Dermis blood vessel endothelial cell (primary cell): ENCODE results near the gene SELENON. TPM values are rescaled to one million over a fixed set of nuclear protein-coding genes. Genes with fewer than 3 reads are reported as not detected.

ENCODE experiments used
- DNase-seq: peaks from one replicate; pipeline ENCODE4 v3.0.0; 2010
- total RNA-seq: library from RNA; depleted of rRNA; stranded (reverse); fragments of >200 nt; gene quantifications from 2 replicates; pipeline ENCODE4 v1.2.3, GENCODE V29; 2014

Gene SELENON
- total RNA-seq, 1 donor from 2014 or later, result 34.7 TPM

DNA sequence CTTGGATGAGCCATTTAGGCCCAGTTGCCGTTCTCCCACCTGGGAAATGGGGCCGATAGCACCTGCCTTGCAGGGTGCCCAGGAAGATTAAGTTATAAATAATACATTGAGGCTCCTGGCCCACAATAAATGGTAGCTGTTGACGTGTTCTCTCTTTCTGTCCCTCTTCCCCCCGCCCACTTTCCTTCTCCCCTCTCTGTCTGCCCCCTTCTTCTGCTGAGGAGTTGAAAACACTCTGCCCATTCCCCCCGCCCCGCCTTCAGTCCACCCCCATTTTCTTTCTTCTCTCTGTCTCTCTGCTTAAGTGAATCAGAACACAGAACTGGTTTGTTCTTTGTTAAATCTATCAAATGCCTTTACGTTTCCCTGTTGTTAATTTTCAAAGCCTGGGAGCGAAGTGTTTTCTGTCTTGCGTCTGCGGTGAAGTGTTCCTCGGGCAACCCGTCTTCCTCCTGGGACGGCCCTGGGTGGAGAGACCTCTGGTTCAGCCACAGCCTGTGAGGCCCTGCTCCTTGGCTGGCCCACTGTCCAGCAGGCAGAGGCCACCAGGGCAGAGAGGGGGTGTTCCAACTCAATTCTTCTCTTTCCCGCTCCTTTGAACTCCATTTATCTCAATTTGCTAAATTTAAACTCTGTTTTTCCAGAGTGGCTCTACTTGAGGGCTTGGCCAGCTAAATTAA lies 29.3 kb upstream of the SELENON start:
- no peak for DNase-seq

DNA sequence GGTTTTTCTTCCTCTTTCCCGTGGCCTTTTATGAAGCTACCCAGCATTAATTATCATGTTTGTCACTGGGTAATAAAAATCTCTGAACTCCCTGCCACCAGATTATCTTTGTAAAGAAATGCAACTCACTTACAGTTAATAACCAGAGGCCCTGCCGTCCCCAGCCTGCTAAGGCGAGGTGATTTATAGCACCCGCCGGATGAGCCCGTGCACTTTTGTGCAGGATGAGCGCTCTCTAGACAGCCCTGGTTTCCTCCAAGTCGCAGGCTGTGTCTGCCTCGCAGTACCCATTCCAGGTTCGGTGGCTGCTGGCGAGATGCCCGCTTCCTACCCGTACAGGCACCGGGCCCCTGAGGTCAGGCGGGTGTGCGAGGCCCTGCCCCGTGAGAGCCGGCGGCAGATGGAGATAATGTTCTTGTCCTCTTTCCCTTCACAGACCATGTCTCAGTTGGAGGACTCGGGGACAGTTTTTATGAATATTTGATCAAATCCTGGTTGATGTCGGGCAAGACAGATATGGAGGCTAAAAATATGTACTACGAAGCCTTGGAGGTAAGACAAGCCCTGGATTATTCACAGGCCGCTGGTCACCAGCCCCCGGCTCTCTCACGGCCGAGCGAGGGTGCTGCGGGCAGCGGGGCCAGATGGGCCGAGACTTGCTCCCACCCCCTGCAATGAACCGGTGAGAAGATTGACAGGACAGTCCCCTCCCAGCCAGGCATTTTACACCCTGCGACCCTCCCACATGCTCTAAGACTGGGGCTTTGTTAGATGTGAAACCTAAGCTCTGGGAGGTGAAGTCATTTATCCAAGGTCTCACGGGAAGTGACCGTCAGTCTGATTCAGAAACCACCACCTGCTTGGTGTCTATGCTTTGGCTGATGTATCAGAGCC lies 28.5 kb upstream of the SELENON start:
- DNase-seq, result no peak

DNA sequence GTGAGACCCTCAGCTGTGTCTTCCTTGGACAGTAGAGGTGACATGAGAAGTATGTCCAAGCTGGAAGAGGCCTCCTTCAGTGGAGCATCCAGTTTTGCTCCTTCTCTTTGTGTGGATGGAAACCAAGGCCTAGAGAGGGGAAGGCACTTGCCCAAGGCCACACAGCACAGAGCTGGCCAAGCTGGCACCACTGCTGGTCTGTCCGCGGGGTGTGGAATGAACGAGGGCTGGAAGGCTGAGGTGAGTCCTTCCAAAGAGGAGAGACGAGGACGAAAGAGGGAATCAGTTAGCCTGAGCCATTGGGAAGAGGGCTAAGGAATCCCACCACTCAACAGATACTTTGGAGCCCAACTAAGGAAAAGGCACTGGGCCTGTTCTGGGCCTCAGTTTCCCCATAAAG lies 27.8 kb upstream of the SELENON start:
- no peak for DNase-seq

DNA sequence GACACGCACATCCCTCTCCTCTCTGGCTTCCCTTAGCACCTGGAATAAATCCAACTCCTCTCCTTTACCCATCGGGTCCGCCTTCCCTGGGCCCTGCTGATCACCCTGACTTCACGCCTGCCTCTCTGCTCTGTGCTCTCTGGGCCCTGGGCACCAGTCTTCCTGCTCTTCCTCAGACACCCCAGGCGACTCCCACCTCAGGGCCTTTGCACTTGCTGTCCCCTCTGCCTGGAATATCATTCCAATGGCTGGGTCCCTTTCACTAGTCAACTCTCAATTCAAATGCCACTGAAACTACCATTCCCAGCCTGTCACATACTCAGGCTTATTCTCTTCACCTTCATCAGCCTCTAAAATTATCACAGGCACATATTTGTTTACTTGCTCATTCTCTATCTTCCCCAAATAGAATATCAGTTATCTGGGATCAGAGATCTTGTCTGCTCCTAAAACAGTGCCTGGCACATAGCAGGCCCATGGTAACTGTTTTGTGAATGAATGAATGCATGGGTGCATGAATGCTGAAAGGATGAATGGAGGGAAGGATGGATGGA lies 27.2 kb upstream of the SELENON start:
- DNase-seq, result no peak

DNA sequence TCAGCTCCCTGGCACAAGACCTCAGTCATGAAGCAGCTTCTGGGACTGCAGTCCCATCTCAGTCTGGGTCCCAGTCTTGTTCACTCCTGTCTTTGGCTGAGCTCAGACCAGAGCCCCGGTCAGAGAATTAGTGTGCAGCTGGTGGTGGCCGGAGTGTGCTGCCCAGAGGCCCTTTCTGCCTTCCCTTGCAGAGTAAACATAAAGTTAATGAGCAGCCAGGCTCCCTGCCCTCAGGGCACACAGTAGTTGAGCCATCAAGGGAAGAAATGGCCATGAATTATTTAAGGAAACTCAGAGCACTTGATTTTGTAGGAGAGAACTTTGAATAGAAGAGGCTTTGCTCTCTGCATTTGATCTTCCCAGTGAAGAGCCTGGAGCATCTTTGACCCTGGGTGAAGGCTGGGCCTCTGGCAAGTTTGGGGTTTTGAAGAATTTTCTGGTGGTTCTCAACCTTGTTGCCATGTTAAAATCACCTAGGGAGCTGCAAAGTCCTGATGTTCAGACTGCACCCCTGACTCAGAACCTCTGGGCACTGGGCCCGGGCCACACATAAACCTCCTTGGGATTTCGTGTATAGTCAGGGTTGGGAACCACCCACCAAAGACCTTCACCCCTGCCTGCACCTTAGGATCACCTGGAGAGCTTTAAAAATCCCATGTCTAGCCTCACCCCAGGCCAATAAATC lies 26.4 kb upstream of the SELENON start:
- no peak for DNase-seq

DNA sequence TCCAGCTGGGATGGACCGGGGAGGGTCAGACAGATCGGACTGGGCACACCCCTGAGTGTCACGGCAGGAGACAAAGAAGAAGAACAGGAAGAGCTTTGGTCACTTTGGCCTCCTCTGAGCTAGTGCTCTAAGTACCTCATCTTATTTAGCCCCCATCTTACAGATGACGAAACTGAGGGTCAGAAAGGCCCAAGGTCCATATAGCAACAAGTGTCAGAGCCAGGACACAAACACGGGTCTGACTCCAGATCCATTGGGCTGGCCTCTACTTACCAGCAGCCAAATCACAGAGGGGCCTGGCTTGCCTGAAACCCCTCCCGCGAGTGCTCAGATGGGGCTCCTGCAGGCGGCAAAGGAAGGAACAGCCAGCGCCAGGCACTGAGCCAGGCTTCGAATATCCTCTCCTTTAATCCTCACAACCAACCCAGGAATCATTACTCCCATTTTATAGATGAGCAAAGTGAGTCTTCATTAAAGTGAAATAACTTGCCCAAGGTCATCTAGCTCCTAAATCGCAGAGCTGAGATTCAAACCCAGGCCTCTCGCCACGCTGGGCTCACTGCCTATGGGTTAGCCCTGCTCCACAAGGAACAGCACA lies 25.7 kb upstream of the SELENON start:
- DNase-seq, result no peak

DNA sequence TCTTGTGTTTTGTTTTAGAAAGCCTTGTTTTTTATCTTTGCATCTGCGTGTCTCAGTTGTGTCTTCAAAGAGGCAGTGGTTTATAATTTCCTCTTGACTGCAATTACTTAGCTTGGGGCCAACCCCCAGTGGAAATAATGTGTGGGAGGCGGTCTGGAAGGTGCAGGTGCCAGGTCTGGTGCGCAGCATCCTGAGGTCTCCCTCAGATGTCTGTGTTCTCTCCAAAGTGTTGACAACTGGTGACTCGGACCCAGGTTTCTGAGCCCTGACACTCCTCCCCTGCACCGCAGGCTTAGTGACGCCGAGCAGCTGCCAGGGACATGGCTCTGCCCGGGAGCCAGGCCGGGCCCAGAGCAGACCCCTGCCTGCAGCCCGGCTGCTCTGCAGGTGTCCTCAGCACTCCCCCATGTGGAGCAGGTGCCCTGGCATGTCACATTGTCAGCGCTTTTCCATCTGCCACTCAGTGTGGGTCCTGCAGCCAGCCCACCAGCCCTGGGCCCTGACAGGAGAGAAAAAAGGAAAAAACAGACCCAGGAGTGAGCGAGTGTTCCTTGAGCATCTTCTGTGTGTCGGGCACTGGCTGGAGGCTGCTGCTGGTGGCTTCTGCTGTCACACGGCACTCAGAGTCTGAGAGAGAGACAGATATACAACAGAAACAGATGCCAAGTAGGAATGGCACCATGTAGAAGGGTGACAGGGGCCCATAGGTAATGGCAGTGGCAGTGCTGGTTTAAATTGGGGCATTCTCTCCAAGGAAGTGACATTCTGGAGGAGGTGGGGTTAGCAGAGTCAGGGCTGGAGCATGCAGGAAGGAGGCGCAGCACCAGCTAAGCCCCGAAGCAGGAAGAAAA lies 24.8 kb upstream of the SELENON start:
- DNase-seq, result no peak

DNA sequence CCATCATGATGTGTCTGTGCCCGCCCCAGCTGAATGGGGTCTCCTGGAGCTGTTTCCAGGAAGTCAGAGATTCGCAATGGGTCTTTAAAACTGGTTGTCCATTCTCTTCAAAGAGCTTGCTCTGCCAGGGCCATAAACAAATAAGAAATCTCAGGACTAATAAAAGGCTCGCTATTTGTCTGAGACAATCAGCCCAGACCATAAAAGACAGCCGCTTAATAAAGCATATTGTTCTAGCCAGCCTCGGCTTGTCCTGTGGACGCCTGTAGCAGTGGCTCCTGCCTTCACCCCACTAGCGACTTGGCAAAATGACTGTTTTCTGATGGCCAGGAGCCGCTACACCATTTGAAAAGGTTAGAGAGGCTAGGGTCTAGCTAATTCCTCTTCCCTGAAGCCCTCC lies 20.6 kb upstream of the SELENON start:
- no peak for DNase-seq

DNA sequence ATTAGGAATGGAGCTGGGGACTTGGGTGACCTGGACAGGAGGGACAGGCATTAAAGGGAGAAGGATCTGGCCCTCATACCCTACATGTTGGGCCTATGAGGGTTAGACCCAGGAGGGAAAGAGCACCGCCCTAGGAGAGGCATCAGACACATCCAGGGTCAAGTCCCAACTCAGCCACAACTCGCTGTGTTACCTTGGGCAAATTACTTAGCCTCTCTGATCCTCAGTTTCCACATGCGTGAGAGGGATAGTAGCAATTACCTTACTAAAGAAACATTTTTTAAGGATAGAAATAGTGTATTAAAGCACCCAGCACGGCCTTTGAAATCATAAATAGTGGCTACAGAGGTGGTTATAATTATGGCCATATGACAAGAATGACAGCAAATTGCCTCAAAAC lies 20.1 kb upstream of the SELENON start:
- DNase-seq, result no peak

DNA sequence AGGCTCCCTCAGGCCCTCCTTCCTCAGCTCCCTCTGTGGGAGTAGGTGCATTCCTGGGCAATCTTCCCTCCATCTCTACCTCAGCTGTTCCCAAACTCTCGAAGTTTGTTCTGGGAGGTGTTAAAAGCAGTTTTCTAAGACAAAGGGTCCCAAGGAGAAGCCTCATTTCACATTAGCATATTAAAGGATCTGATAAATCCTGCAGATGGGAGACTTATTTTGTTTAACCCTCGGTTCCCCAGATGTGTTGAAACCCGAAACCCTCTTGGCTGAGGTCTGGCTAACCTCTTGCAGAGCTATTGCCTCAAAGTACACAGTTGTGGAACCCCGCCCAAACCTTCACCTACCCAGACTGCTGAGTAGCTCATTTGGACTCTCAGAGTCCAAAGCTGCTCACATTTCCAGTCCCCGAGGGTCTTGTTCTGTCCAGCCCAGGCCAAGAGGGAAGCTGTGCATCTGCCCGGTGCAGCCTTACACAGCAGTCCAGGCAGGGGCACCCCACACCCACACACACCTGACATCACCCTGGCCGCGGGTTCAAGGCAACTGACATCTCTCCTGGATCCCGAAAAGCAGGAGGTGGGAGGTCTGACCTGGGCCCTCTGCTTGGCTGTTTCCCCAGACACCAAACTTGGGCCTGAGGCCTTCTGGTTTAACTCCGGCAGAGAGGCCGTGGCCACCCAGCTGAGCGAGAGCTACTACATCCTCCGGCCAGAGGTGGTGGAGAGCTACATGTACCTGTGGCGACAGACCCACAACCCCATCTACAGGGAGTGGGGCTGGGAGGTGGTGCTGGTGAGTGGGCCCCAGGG lies 19.5 kb upstream of the SELENON start:
- DNase-seq, result no peak

DNA sequence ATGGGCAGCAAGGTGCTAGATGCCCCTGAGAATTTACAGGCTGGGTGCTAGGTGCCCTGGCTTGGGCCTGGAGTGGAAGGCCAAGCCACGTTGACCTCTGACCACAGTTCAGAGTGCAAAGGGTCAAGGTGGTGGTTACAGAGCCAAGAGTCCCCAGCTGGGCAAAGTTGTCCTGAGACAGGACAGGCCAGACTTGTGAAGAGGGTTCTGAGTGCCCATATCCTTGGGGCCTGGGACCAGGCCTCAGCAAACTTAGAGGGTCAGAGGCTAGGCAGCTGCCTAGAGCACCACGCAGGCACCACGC lies 18.9 kb upstream of the SELENON start:
- no peak for DNase-seq

DNA sequence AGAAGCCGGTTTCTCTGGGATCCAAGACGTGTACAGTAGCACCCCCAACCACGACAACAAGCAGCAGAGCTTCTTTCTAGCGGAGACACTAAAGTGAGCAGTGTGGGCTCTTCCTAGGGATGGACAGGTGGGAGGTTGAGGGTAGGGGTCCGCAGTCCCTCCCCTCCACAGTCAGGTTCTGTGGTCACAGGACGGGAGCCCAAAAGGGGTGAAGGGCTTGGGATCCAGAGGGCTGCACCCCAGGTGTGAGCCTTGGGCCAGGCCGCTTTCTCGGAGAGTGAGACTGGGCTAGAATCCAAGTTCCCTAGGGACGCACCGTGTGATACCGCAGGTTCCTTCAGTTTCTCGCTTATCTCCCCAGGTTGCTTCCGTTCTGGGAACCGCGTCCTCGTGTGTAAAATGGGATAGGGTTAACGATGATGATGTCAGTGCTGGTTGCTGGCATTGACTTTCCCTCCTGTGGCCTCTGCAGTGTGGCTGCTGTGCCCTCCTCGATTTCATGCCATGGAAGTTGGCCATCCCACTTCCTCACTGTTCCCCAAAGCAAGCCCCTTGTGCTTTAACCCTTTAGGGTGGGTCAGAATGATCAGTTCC lies 17.3 kb upstream of the SELENON start:
- DNase-seq, result no peak

DNA sequence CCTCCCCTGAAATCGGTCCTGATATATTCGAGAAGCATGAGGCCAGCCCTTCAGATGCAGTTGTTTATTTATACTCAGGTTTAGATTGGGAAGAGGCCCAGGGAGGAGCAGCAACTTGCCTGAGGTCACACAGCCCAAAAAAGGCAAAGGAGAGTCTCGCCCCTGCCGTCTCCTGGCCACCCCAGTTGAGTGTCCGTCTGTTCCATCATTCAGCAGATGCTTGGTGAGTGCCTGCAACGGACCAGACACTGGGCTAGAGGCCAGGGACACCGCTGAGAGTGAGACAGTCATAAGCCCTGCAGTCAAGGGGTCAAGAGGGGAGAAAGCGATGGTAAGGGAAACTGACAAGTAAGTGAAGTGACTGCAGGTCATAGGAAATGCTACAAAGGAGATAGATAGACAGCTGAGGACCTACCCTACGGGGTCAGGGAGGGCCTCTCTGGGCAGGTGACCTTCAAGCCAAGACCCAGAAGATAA lies 15.4 kb upstream of the SELENON start:
- DNase-seq, result no peak

DNA sequence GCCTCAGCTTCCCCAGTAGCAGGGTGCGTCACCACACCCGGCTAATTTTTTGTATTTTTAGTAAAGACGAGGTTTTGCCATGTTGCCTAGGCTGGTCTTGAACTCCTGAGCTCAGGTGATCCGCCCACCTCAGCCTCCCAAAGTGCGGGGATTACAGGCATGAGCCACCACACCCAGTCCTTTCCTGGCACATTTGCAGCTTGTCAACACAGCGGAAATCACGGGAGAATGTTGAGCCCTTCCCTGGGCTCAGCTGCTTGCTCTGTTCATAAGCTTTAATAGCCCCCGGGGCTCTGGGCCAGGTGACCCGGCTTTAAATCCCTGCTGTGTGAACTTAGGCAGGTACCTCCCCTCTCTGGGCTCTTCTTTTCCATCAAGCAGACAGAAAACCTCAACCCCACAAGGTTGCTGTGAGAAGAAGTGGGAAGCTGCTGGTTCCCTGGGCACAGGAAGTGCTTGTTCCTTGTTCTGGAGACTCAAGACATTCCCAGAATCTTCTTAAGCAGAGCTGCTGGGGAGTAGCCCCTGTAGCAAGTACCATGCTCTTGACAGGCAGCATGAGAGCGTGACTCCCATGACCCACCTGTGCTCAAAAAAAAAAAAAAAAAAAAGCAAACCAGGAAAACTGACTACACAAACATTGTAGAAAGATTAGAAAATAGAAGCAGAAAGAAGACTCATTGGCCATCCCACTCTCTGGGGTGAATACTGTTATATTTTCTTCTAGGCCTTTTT lies 14.5 kb upstream of the SELENON start:
- no peak for DNase-seq

DNA sequence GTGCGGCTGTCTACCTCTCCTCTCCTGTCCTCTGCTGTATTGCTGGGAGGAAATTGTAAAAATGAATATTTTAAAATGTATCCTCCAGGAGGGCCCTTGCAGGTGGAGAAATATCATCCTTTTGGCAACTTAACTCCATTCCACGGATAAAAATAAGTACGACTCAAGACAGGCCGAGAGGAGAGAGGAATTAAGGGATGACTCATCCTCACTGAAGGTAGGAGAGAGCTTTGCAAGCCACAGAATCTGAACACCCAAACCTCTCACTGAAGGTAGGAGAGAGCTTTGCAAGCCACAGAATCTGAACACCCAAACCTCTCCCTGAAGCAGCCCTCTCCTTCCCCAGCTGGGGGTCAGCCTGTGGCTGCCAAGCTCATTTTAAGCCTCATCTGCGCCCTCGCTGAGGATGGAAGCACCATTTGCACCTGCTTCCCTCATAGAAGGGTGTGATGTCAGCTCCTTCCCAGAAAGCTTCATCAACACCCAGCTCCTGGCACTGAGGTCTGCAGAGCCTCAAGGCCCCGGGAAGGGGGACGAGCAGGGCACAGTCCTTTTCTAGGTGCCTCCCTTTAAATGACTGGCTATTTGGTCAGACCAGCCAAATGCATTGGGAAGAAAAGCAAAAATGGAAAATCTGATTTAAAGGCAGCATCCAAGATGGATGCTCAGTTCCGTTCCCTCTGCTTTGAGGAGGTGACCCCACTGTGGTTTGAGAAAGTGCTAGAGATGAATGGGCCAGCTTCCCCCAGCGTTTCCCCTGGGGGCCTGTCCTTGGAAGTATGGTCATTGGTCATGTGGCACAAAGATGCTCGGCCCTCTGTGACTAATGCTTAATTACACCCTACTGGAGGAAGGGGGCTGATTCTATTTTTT lies 12.9 kb upstream of the SELENON start:
- DNase-seq, result no peak

DNA sequence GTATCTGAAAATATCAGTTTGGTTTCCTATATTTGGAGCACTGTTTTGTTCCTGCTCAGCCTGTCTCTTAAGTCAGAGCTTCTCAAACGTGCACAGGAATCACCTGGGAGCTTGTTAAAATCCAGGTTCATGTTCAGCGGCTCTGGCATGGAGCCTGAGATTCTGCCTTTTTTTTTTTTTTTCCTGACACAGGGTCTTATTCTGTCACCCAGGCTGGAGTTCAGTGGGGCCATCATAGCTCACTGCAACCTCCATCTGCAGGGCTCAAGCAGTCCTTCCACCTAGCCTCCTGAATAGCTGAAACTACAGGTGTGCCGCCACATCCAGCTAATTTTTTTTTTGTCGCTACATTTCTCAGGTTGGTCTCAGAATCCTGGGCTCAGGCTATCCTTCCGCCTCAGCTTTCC lies 12.2 kb upstream of the SELENON start:
- no peak for DNase-seq

DNA sequence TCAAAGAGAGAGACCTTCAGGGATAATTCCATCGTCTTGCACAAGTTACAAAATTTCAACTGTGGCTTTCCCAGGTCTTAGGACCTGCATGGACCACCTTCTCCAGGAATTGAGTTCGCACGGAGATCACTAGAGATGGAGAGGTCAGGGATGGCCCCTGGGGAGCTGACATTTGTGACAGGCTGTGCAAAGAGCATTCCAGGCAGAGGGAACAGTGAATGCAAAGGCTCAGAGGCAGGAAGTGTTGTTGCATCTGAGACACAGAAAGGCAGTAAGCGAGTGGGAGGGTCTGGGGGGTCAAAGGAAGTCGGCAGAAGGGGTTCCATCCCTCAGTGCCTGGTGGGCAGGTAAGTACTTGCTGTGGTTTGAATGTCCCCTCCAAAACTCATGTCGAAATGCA lies 9.5 kb upstream of the SELENON start:
- DNase-seq, result no peak

DNA sequence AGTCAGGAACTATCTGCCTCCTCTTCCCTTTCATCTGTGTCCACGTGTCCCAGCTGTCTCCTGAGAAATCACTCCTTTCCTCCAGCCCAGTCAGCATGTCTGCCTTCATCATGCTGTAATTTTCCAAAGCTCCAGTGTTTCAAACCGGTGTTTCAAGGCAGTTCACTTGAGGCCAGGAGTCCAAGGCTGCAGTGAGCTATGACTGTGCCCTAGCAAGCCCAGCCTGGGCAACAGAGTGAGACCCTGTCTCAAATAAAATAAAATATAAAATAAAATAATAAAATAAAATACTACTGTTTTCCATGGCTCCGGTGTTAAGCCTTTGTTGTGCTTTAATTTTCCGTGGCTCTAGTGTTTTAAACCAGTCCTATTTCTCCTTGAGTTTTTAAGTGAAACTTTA lies 7.9 kb upstream of the SELENON start:
- no peak for DNase-seq
